Measurements from ENCODE around the gene ZNF19. TPM values are rescaled to one million over a fixed set of nuclear protein-coding genes. Genes with fewer than 3 reads are reported as not detected.

ZNF19 gene
- total and polyA plus RNA-seq, 9 of the 15 experiments (the other 6 are each of a cell fraction or from before 2014, with no cell fraction given), result 1.2 to 2.8 (median 1.8) TPM

GRCh38 chr16:71479420-71479819 is 9.7 kb downstream of the ZNF19 start (continued):
- TF ChIP-seq REST (IDR thresholded peaks at IDR 0.05; ENCODE audit: borderline replicate concordance), result peak; percentile 71; the same call in 1 of the 2 replicates
- no peak for TF ChIP-seq REST (CRISPR knock-in tag; IDR thresholded peaks at IDR 0.05; ENCODE audit: low read depth)
- TF ChIP-seq NFYB (IDR thresholded peaks at IDR 0.05; ENCODE audit: extremely low read depth, insufficient read length), result no peak
- TF ChIP-seq ARNT (IDR thresholded peaks at IDR 0.05), result 0 out of 4 replicates have a peak, but pooled peaks of 1 of the 2 experiments have one; percentile 50
- TF ChIP-seq ZBTB34 (CRISPR knock-in tag; IDR thresholded peaks at IDR 0.05), result no peak
- TF ChIP-seq ZNF780A (CRISPR knock-in tag; IDR thresholded peaks at IDR 0.05), result no peak
- TF ChIP-seq CTBP1 (IDR thresholded peaks at IDR 0.05; ENCODE audit: borderline replicate concordance), result peak; percentile 18; the same call in 1 of the 2 replicates
- peak; percentile 58 to 71 for TF ChIP-seq RAD21 (CRISPR knock-in tag; conservative IDR thresholded peaks at IDR 0.05 in 1 of 2, IDR thresholded peaks at IDR 0.05 in 1 of 2)
- TF ChIP-seq CHAMP1 (IDR thresholded peaks at IDR 0.05), result no peak
- TF ChIP-seq CTCF (IDR thresholded peaks at IDR 0.05 in 2 of 3, conservative IDR thresholded peaks at IDR 0.05 in 1 of 3; ENCODE audit: insufficient read depth in 2 of 3, low read depth in 1 of 3, low read length in 3 of 3), result peak; percentile 70 to 85 (median 71)
